PC-3 (cell line): ENCODE results near the gene GABRD.

Experiments used
- EZH2phosphoT487 ChIP-seq: fragments of 300-600 bp; sonication (generic); IDR thresholded peaks from 2 replicates; pipeline ENCODE4 v1.6.1; 2018; ENCODE audit warnings: mild to moderate bottlenecking, antibody characterized with exemption, low read length, borderline replicate concordance
- TF ChIP-seq, protein P1 (sequence below): fragments of 300-600 bp; sonication (generic); conservative IDR thresholded peaks from 2 replicates; pipeline ENCODE4 v1.5.1; 2017; ENCODE audit warnings: antibody characterized with exemption, low read depth, mild to moderate bottlenecking, low read length

DNA sequence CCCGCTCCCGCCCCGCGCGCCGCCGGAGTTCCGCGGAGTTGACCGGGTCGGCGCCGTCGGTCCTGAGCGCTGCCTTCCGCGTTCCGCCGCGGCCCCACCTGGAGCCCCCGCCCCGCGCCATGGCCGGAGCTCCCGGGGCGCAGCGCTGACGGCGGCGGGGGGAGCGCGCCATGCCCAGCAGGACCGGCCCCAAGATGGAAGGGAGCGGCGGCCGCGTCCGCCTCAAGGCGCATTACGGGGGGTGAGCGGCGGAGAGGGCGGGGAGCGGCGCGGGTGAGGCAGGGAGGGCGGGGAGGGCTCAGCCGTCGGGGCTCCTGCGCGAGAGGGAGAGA, 31.3 kb downstream of the GABRD start:
- TF ChIP-seq, protein P1, sequence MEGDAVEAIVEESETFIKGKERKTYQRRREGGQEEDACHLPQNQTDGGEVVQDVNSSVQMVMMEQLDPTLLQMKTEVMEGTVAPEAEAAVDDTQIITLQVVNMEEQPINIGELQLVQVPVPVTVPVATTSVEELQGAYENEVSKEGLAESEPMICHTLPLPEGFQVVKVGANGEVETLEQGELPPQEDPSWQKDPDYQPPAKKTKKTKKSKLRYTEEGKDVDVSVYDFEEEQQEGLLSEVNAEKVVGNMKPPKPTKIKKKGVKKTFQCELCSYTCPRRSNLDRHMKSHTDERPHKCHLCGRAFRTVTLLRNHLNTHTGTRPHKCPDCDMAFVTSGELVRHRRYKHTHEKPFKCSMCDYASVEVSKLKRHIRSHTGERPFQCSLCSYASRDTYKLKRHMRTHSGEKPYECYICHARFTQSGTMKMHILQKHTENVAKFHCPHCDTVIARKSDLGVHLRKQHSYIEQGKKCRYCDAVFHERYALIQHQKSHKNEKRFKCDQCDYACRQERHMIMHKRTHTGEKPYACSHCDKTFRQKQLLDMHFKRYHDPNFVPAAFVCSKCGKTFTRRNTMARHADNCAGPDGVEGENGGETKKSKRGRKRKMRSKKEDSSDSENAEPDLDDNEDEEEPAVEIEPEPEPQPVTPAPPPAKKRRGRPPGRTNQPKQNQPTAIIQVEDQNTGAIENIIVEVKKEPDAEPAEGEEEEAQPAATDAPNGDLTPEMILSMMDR, result no peak
- TF ChIP-seq EZH2phosphoT487, result no peak
